ENCODE results near the gene SYNCRIP. TPM values are rescaled to one million over a fixed set of nuclear protein-coding genes. Genes with fewer than 3 reads are reported as not detected.
"Not testable (repeated sequence)": the region's sequence is repeated elsewhere in the genome, so short reads cannot be mapped to it uniquely, and the experiment has no call there.

Gene SYNCRIP
- total RNA-seq, 1 donor from 2014 or later = 197 TPM

DNA sequence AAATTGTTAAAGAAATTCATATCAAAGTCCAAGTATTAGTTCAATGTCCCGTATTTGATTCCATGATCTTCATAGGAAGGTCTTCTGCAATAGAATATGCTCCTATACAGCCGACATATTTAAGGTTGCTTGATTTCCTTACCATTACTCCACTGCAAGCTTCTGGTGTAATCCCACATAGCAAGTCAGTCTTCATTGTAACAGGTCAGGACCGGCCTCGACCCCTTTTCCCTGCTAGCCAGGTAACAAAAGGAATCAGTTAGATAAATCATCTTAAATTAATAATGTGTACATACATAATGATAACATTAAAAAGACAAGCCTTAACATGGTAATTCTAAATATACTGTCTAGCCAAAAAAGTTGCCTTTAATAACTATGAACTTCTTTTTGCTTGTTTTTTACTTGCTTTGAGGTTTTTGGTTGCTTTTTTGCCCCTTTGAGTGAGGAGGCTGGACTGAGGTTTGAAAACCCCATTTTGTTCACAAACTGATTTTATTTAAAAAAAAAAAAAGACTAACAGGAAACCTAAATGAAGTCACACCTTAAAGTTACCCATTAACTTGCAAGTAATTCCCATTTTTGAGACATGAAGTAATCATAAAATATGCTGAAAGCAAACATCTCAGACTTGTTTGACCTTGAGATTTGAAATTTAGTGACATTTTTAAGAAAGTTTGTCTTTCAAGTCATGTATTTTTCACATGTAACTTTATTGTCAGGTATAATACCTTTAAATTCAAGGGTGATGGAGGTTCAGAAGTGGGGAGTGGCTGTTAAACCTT is 29.8 kb downstream of the SYNCRIP start:
- Mint-ChIP-seq H3K4me1 (ENCODE audit: low read depth) (peaks cover 10% of the 10 kb centered on the region), H3K4me3 (ENCODE audit: low read depth) (no peak overlapping the region), H3K36me3 (ENCODE audit: low read depth) (peaks cover 81% of the 10 kb centered on the region), H3K27me3 (ENCODE audit: low read depth) (no peaks in the 10 kb centered on the region), H3K27ac (no peak overlapping the region), H3K9me3 (no peaks in the 10 kb centered on the region)
- intact Hi-C loops (cut with micrococcal nuclease) = no loop called here
- no peak for DNase-seq (ENCODE audit: low spot score)

DNA sequence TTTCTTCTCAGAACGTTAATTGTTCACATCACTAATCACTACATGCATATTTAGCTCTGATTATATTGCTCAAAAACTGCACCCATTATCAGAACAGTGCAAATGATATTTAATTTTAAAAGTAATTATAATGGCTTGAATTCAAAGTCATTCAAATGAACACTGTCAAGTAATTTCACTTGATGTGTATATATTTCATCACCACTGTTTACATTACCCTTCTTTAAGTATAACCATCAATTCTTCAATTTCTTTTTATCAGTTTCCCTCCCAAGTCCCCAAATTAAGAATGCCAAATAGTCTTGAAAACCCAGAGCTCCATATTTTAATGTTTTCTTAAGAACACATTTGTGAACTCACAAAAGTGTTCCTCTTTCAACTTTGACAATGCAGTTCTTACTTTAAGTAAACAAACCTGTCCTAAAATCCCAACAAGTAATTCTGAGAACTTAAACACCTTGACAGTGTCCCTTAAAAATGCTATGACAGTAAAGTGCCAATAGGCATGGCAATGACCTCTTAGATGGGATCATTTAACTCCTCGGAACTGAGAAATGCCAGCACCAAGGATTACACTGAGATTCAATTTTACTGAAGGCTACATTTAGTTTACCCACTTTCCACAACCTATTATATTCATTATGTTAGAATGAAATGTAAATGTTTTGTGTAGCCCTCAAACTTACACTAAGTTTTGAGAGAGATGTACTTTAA is 32.3 kb downstream of the SYNCRIP start:
- DNase-seq (ENCODE audit: low spot score) = no peak
- Mint-ChIP-seq H3K9me3 (no peaks in the 10 kb centered on the region), H3K27ac (no peak overlapping the region), H3K4me1 (ENCODE audit: low read depth) (peaks cover 10% of the 10 kb centered on the region), H3K36me3 (ENCODE audit: low read depth) (peaks cover 73% of the 10 kb centered on the region), H3K4me3 (ENCODE audit: low read depth) (no peak overlapping the region), H3K27me3 (ENCODE audit: low read depth) (no peaks in the 10 kb centered on the region)
- intact Hi-C loops (cut with micrococcal nuclease) = loop anchor here (2.0 kb wide), 1 partner anchor 16 kb away; no protein-coding TSS in a partner anchor

DNA sequence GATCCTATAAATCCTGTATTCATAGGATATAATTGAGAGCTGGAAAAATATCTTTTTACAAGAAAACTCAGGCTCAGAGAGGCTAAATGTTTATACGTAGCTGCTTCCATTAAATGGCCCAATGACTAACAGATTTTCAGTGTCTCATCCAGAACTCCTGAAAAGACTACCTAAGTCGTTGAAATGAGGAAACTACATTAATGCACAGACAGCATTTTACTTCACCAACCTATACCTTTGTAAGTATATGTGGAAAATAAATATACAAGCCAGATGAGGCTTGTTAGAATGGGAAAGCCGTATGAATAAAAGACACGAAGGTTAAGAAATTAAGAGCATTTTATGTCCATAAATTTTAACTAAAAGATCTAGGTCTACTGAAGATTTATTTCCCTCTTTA is 40.6 kb downstream of the SYNCRIP start:
- no peak overlapping the region for H3K4me3 Mint-ChIP-seq (ENCODE audit: low read depth)
- H3K4me1 Mint-ChIP-seq (ENCODE audit: low read depth) = peaks cover 2% of the 10 kb centered on the region
- intact Hi-C loops (cut with micrococcal nuclease) = no loop called here

DNA sequence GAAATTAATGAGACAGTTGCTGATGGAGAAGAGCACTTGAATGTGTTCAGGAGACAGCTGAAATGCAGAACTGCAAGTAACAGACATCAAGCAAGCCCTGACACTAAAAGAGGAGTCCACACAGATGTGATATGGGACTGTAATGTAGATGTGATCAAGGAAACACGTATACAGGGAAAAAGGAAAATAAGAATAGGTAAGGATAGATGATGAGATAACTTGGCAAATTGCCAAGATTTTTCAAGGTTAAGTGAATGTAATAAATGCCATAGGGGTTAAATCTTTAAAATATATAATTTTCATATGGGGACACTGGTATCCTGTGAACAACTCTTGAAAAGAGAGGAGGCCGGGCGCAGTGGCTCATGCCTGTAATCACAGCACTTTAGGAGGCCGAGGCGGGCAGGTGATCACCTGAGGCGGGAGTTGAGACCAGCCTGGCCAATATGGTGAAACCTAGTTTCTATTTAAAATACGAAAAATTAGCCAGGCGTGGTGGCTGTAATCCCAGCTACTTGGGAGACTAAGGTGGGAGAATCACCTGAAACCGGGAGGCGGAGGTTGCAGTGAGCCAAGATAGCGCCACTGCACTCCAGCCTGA is 41.9 kb downstream of the SYNCRIP start:
- intact Hi-C loops (cut with micrococcal nuclease) = no loop called here
- no peak for DNase-seq (ENCODE audit: low spot score)
- Mint-ChIP-seq H3K9me3 (no peaks in the 10 kb centered on the region), H3K4me3 (ENCODE audit: low read depth) (no peak overlapping the region), H3K27me3 (ENCODE audit: low read depth) (no peaks in the 10 kb centered on the region), H3K36me3 (ENCODE audit: low read depth) (peaks cover 15% of the 10 kb centered on the region), H3K27ac (no peak overlapping the region), H3K4me1 (ENCODE audit: low read depth) (peaks cover 2% of the 10 kb centered on the region)

More for the DNA sequence above, 40.6 kb downstream of the SYNCRIP start:
- Mint-ChIP-seq H3K36me3 (ENCODE audit: low read depth) (peaks cover 21% of the 10 kb centered on the region), H3K27me3 (ENCODE audit: low read depth) (no peaks in the 10 kb centered on the region), H3K9me3 (no peaks in the 10 kb centered on the region), H3K27ac (no peak overlapping the region)
- no peak for DNase-seq (ENCODE audit: low spot score)

DNA sequence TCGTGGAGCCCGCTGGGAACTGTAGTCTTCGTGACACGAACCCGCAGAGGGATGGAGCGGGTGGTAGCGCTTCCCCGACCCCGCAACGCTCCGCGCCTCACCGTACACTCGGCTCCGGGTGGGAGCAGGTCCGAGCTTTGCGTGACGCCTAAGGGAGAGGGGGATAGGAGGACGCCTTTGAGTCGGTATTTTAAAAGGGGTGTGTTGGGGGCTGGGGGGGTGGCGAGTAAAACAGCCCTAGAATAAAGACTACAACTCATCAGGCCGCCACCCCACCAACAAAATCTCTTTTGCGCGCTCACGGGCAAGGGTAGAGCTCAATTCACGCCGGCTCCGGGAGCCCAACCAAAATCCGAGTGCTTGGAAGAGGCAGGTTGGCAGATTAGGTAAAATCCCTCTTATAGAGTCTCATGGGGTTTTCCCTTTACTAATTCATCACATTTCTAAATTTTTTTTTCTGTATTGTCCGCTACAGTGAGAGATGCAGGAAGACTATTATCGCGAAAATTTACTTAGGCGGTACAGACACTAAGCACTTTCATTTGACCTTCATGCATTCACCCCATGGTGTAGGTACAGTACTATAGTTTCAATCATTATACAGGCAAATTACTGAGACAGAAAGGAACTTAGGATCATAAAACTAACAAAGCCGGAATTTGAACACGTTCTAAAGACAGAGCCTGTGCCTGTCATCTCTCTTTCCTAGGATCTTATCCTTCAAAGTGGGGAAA is 48.3 kb downstream of the SYNCRIP start:
- H3K4me1 Mint-ChIP-seq (ENCODE audit: low read depth) = peaks cover 17% of the 10 kb centered on the region

DNA sequence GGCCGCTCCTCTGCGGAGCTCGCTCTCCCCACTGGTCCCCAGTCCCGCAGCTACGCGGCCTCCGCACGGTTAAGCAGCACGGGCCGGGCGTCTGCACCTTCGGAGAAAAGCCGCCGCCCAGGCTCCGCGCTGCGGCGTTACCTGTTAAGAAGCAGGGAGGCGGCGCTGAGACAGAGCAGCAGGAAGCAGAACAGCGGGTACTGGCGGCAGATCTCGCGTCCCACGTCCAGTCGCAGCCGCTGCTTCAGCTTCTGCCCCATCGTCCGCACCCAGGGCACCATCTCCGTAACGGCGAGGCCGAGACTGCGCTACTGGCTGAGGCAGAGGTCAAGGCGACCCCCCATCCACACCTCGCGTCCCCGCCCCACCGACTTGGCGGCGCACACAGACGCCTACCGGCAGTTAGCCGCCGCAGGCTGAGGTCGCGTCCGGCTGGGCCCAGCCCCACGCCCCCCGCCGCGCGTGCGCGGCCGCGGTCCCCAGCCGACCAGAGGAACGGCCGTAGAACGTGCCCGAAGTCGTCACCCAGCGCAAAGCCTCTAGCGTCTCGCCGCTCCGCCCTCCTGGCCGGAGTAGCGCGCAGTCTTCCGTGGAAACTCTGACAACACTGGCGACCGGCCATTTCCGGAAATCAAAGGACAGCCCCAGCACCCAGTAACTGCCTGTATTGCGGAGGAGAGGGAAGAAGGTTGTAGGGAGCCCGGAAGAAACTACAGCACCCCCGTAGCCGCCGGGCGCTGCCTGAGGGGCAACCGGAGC is 49.1 kb downstream of the SYNCRIP start, which contains the start of gene SNX14:
Gene SNX14 (minus strand): TSS at position 421 of the 759 bp plus-strand sequence. CDS start 140 bp downstream, at position 281.
- H3K27me3 Mint-ChIP-seq (ENCODE audit: low read depth) = no peaks in the 10 kb centered on the region
- H3K36me3 Mint-ChIP-seq (ENCODE audit: low read depth) = peaks cover 40% of the 10 kb centered on the region
- DNase-seq (ENCODE audit: low spot score) = peak; percentile 76
- H3K27ac Mint-ChIP-seq = peak within 1 kb of the TSS; percentile 89
- H3K4me3 Mint-ChIP-seq (ENCODE audit: low read depth) = peak within 1 kb of the TSS; percentile 92
- H3K9me3 Mint-ChIP-seq = peaks cover 9% of the 10 kb centered on the region
- peaks cover 17% of the 10 kb centered on the region for H3K4me1 Mint-ChIP-seq (ENCODE audit: low read depth)
- intact Hi-C loops (cut with micrococcal nuclease) = loop anchor here (1.0 to 5.0 kb wide), 5 partner anchors 17 to 141 kb away; partner anchors contain the start of gene NT5E

More for the DNA sequence above, 48.3 kb downstream of the SYNCRIP start:
- intact Hi-C loops (cut with micrococcal nuclease) = loop anchor here (1.0 to 5.0 kb wide), 4 partner anchors 16 to 142 kb away; partner anchors contain the start of gene NT5E
- H3K9me3 Mint-ChIP-seq = peaks cover 7% of the 10 kb centered on the region
- H3K4me3 Mint-ChIP-seq (ENCODE audit: low read depth) = peak overlapping the region; percentile 92
- peaks cover 34% of the 10 kb centered on the region for H3K36me3 Mint-ChIP-seq (ENCODE audit: low read depth)
- H3K27ac Mint-ChIP-seq = peak overlapping the region; percentile 89
- DNase-seq (ENCODE audit: low spot score) = no peak
- no peaks in the 10 kb centered on the region for H3K27me3 Mint-ChIP-seq (ENCODE audit: low read depth)

DNA sequence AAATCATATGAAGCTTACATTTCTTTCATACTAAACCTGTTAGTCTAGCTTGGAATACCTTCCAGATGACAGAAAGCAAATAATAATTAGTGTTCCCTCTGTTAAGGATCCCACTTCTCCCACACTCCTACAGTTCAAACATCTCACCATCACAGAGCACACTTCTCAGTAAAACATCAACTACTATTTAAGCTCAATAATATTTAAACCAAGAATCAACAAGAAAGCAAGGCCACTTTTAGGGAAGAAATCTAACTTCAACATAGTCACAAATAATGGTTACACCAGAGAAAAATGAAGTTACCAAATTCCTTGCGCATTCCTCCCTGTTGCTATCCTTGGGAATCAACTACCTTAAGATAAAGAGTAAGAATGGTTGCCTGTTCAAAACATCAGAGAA is 50.7 kb downstream of the SYNCRIP start:
- Mint-ChIP-seq H3K4me1 (ENCODE audit: low read depth) (peaks cover 17% of the 10 kb centered on the region), H3K27ac (peak overlapping the region; percentile 73), H3K27me3 (ENCODE audit: low read depth) (no peaks in the 10 kb centered on the region), H3K36me3 (ENCODE audit: low read depth) (peaks cover 45% of the 10 kb centered on the region), H3K4me3 (ENCODE audit: low read depth) (peak overlapping the region; percentile 92), H3K9me3 (peaks cover 9% of the 10 kb centered on the region)
- no peak for DNase-seq (ENCODE audit: low spot score)
- intact Hi-C loops (cut with micrococcal nuclease) = loop anchor here (5.0 kb wide), 1 partner anchor 140 kb away; the partner anchor contains the start of gene NT5E

DNA sequence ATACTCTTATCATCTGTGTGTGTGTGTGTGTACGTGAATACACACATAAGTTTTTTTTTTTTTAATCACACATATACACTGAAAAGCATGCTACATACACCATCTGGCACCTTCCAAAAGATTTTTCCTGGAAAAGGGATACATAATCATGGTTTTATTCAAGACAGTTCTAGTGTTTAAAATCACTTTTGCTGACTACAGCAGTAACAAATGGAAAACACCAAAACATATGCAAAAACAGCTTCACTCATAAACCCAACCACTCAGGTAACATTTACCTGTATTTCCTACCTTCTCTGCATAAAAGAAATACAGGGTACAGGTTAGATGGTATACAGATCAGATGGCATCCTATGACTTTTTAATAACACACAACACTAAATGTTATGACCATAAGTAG is 51.5 kb downstream of the SYNCRIP start:
- Mint-ChIP-seq H3K4me1 (ENCODE audit: low read depth) (peaks cover 17% of the 10 kb centered on the region), H3K4me3 (ENCODE audit: low read depth) (no peak overlapping the region), H3K27ac (no peak overlapping the region), H3K27me3 (ENCODE audit: low read depth) (no peaks in the 10 kb centered on the region), H3K9me3 (peaks cover 9% of the 10 kb centered on the region), H3K36me3 (ENCODE audit: low read depth) (peaks cover 52% of the 10 kb centered on the region)
- DNase-seq (ENCODE audit: low spot score) = no peak
- intact Hi-C loops (cut with micrococcal nuclease) = loop anchor here (5.0 kb wide), 1 partner anchor 139 kb away; the partner anchor contains the start of gene NT5E

DNA sequence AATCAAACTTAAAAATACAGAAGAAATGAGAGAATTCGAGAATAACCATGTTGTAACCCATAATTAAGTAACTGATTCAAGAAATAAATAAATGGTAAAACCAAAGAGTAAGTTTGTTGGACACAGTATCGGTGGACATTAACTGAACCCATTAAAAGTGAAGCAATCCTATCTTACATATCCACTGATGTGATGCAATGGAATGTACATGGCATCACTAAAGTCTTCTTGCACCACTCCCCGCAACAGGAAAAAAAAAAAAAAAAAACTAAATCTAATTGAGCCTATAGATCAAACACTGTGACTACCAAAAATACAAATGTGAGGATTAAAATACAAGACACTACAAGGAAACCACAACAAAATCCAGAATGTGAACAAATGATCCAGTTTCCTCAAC is 56.9 kb downstream of the SYNCRIP start:
- peaks cover 86% of the 10 kb centered on the region for H3K36me3 Mint-ChIP-seq (ENCODE audit: low read depth)
- no peaks in the 10 kb centered on the region for H3K27me3 Mint-ChIP-seq (ENCODE audit: low read depth)
- intact Hi-C loops (cut with micrococcal nuclease) = no loop called here
- H3K4me1 Mint-ChIP-seq (ENCODE audit: low read depth) = peaks cover 14% of the 10 kb centered on the region
- no peak for DNase-seq (ENCODE audit: low spot score)
- no peak overlapping the region for H3K4me3 Mint-ChIP-seq (ENCODE audit: low read depth)
- no peak overlapping the region for H3K27ac Mint-ChIP-seq
- peaks cover 60% of the 10 kb centered on the region for H3K9me3 Mint-ChIP-seq

DNA sequence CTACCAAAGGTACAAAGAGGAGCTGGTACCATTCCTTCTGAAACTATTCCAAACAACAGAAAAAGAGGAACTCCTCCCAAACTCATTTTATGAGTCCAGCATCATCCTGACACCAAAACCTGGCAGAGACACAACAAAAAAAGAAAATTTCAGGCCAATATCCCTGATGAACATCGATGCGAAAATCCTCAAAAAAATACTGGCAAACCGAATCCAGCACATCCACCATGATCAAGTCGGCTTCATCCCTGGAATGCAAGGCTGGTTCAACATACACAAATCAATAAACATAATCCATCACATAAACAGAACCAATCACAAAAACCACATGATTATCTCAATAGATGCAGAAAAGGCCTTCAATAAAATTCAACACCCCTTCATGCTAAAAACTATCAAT is 59.9 kb downstream of the SYNCRIP start:
- peaks cover 73% of the 10 kb centered on the region for H3K36me3 Mint-ChIP-seq (ENCODE audit: low read depth)
- intact Hi-C loops (cut with micrococcal nuclease); DNase-seq (ENCODE audit: low spot score); H3K27me3 Mint-ChIP-seq (ENCODE audit: low read depth); H3K27ac Mint-ChIP-seq; H3K4me3 Mint-ChIP-seq (ENCODE audit: low read depth): not testable (repeated sequence)
- peaks cover 14% of the 10 kb centered on the region for H3K4me1 Mint-ChIP-seq (ENCODE audit: low read depth)
- peaks cover 51% of the 10 kb centered on the region for H3K9me3 Mint-ChIP-seq

DNA sequence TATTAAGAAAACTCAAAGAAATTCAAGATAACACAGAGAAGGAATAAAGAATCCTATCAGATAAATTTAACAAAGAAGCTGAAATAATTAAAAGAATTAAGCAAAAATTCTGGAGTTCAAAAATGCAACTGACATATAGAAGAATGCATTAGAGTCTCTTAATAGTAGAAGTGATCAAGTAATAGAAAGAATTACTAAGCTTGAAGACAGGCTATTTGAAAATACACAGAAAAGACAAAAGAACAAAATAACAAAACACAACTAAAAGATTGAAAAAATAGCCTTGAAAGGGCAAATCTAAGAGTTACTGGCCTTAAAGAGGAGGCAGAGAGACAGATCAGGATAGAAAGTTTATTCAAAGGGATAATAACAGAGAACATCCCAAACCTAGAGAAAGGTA is 61.1 kb downstream of the SYNCRIP start:
- no peaks in the 10 kb centered on the region for H3K27me3 Mint-ChIP-seq (ENCODE audit: low read depth)
- no peak overlapping the region for H3K4me3 Mint-ChIP-seq (ENCODE audit: low read depth)
- intact Hi-C loops (cut with micrococcal nuclease) = no loop called here
- H3K36me3 Mint-ChIP-seq (ENCODE audit: low read depth) = peaks cover 66% of the 10 kb centered on the region
- no peak for DNase-seq (ENCODE audit: low spot score)
- peaks cover 14% of the 10 kb centered on the region for H3K4me1 Mint-ChIP-seq (ENCODE audit: low read depth)
- H3K27ac Mint-ChIP-seq = no peak overlapping the region
- peaks cover 51% of the 10 kb centered on the region for H3K9me3 Mint-ChIP-seq
